NT2/D1 (cell line): ENCODE data around the gene LRRC49.

ENCODE experiments used
- SUZ12 ChIP-seq: IDR thresholded peaks from 2 replicates; pipeline ENCODE4 v1.6.1; 2011; ENCODE audit not compliant: insufficient read length, insufficient read depth; ENCODE audit errors: extremely low read depth
- YY1 ChIP-seq: IDR thresholded peaks from 2 replicates; pipeline ENCODE4 v1.6.1; 2011; ENCODE audit not compliant: insufficient read length, insufficient read depth
- ZNF274 ChIP-seq: IDR thresholded peaks from 2 replicates; pipeline ENCODE4 v1.6.1; 2011; ENCODE audit warnings: mild to moderate bottlenecking, low read depth, low read length

GRCh38 chr15:71080166-71080565 is 187.5 kb downstream of the LRRC49 start:
- TF ChIP-seq YY1 (no peak), ZNF274 (no peak), SUZ12 (no peak)
